K562 (cell line): ENCODE measurements around the gene CS. TPM values are rescaled to one million over a fixed set of nuclear protein-coding genes. Genes with fewer than 3 reads are reported as not detected.
A peak's percentile ranks its signal among the peaks of the same experiment; 100 is the strongest.

Experiments
- BCOR ChIP-seq: fragments of 450-650 bp; IDR thresholded peaks from 2 replicates; pipeline ENCODE4 v1.6.1; 2016
- CTBP1 ChIP-seq: fragments of 450-650 bp; IDR thresholded peaks from 2 replicates; pipeline ENCODE4 v1.6.1; 2016; ENCODE audit warnings: borderline replicate concordance
- GATA2 ChIP-seq: sonication (generic); formaldehyde crosslinking; IDR thresholded peaks from 2 replicates; pipeline ENCODE4 v1.4.0; 2020; ENCODE audit warnings: mild to moderate bottlenecking, missing genetic modification reagents
- HDAC6 ChIP-seq: IDR thresholded peaks from 2 replicates; pipeline ENCODE4 v1.6.1; 2012; ENCODE audit warnings: low read depth, mild to moderate bottlenecking, control low read depth, inconsistent platforms, low read length, moderate library complexity
- HMG20B ChIP-seq: fragments of 250-450 bp; sonication (Bioruptor Pico); IDR thresholded peaks from 2 replicates; pipeline ENCODE4 v1.5.0; 2021; ENCODE audit warnings: mild to moderate bottlenecking
- MAZ ChIP-seq, 2 experiments: fragments of 450-650 bp in 1 of 2; sonication (generic) in 1 of 2; formaldehyde crosslinking; IDR thresholded peaks in 1 of 2; conservative IDR thresholded peaks in 1 of 2; 2 replicates each; pipeline versions ENCODE4 v1.4.0 to v1.5.0; 2020; ENCODE audit warnings: mild to moderate bottlenecking in 1 of 2, missing genetic modification reagents in 1 of 2
- SETDB1 ChIP-seq: IDR thresholded peaks from one replicate; pipeline ENCODE4 v1.6.1; 2012; ENCODE audit warnings: low read length, control low read depth, inconsistent platforms
- TAF9B ChIP-seq: fragments of 450-650 bp; IDR thresholded peaks from 2 replicates; pipeline ENCODE4 v1.6.1; 2018; ENCODE audit warnings: mild to moderate bottlenecking; ENCODE audit not compliant: partially characterized antibody
- TCF7L2 ChIP-seq: fragments of 150-350 bp; IDR thresholded peaks from 2 replicates; pipeline ENCODE4 v1.6.1; 2016; ENCODE audit warnings: low read depth, mild to moderate bottlenecking, low read length, moderate library complexity
- XRCC4 ChIP-seq: IDR thresholded peaks from one replicate; pipeline ENCODE4 v1.6.1; 2011; ENCODE audit not compliant: insufficient read depth, insufficient read length; ENCODE audit errors: extremely low read depth
- ZNF24 ChIP-seq: fragments of 450-650 bp; IDR thresholded peaks from 2 replicates; pipeline ENCODE4 v1.6.1; 2016
- polyA plus RNA-seq, 8 experiments: library from polyadenylated mRNA; depleted of rRNA in 4 of 8; stranded (reverse) in 5 of 8; unstranded in 3 of 8; fragments of >200 nt; fragmentation: Nextera tagmentation in 2 of 8; fragmentation: Illumina TruSeq in 1 of 8; extraction: Ambion mirVana in 2 of 8; extraction: Trizol in 1 of 8; gene quantifications; 2 replicates each; pipeline versions ENCODE4 v1.2.1 to v1.2.3, GENCODE V29; 2011 to 2014; ENCODE audit warnings: inconsistent platforms in 1 of 8, missing spikeins in 1 of 8
- total RNA-seq, 7 experiments: library from RNA; depleted of rRNA in 6 of 7; stranded (reverse); fragments of >200 nt in 6 of 7; fragmentation: Illumina TruSeq in 2 of 7; extraction: Trizol in 2 of 7; gene quantifications; 2 replicates each; pipeline versions ENCODE4 v1.2.1 to v1.2.3, GENCODE V29; 2011 to 2021; ENCODE audit warnings: low replicate concordance in 1 of 7
- TF ChIP-seq, protein P1 (sequence below): fragments of 250-450 bp; sonication (Bioruptor Pico); IDR thresholded peaks from 2 replicates; pipeline ENCODE4 v1.9.0; 2021; ENCODE audit warnings: mild to moderate bottlenecking, inconsistent platforms
- TF ChIP-seq, protein P2 (sequence below): fragments of 250-450 bp; sonication (Bioruptor Pico); IDR thresholded peaks from 2 replicates; pipeline ENCODE4 v1.4.0; 2020; ENCODE audit warnings: mild to moderate bottlenecking, moderate library complexity, borderline replicate concordance
- TF ChIP-seq, protein P3 (sequence below), 2 experiments: fragments of 200-800 bp in 1 of 2; sonication (Bioruptor generic) in 1 of 2; sonication (generic) in 1 of 2; formaldehyde crosslinking in 1 of 2; IDR thresholded peaks in 1 of 2; conservative IDR thresholded peaks in 1 of 2; 2 replicates each; pipeline versions ENCODE4 v1.5.0 to v1.6.1; 2016 to 2020; ENCODE audit warnings: missing compliant biosample characterization in 1 of 2, missing genetic modification characterization in 1 of 2, missing genetic modification reagents in 1 of 2
- TF ChIP-seq, protein P4 (sequence below): fragments of 450-650 bp; IDR thresholded peaks from 2 replicates; pipeline ENCODE4 v1.6.1; 2016; ENCODE audit warnings: mild to moderate bottlenecking
- TF ChIP-seq, protein P5 (sequence below): fragments of 250-450 bp; sonication (Bioruptor Pico); IDR thresholded peaks from 2 replicates; pipeline ENCODE4 v1.5.0; 2020; ENCODE audit warnings: mild to moderate bottlenecking

Gene CS
- total and polyA plus RNA-seq, 9 of the 15 experiments (the other 6 are each of a cell fraction or from before 2014, with no cell fraction given), result 99.9 to 390 (median 149) TPM

DNA sequence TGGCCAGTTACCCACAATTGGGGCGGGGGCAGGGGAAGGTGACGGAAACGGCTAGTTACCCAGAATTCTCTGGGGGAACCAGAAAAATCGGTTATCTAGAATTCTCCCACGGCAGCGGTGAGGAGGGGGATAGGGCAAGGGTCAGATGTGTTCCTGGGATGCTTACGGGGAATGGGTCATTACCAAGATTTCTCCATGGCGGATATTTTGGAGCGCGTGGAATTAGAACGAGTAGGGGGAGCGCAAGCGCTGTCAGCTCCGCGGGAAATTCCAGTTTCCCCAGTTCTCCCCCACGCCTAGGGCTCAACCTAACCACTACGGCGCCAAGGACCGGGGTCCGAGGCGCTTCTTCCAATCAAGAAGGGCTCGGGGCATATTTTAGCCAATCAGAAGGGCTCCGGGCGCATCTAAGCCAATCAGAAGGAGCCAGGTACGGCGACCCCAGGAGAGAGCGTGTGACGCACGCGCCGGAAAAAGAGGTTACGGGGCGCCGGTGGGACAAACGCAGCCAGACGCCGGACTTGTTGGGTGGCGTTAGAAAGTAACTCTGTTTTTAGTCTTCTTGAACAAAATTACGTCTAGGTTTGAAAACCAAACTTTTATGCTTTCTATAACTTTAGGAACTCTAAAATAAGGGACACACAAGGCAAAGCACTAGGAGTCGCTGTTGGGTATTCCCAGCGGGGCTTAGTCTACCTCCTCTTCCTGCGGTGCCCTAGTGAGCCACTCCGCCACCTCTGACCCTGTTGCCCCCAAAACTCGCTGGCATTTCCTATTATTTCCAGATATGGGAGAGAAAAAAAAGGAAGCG lies 33.8 kb upstream of the CS start, which contains the start of gene PAN2 (continued):
- no peak for TF ChIP-seq HDAC6
- no peak for TF ChIP-seq HMG20B (CRISPR knock-in tag)
- TF ChIP-seq XRCC4, result no peak
- TF ChIP-seq, protein P1, sequence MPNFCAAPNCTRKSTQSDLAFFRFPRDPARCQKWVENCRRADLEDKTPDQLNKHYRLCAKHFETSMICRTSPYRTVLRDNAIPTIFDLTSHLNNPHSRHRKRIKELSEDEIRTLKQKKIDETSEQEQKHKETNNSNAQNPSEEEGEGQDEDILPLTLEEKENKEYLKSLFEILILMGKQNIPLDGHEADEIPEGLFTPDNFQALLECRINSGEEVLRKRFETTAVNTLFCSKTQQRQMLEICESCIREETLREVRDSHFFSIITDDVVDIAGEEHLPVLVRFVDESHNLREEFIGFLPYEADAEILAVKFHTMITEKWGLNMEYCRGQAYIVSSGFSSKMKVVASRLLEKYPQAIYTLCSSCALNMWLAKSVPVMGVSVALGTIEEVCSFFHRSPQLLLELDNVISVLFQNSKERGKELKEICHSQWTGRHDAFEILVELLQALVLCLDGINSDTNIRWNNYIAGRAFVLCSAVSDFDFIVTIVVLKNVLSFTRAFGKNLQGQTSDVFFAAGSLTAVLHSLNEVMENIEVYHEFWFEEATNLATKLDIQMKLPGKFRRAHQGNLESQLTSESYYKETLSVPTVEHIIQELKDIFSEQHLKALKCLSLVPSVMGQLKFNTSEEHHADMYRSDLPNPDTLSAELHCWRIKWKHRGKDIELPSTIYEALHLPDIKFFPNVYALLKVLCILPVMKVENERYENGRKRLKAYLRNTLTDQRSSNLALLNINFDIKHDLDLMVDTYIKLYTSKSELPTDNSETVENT (CRISPR knock-in tag), result 0 out of 2 replicates have a peak, but pooled peaks have one; percentile 53
- TF ChIP-seq BCOR, result no peak
- peak in 1 of 2 experiments; percentile 55; a peak in 2 of 4 replicates for TF ChIP-seq MAZ (CRISPR knock-in tag; conservative IDR thresholded peaks at IDR 0.05 in 1 of 2, IDR thresholded peaks at IDR 0.05 in 1 of 2)
- TF ChIP-seq SETDB1, result no peak
- TF ChIP-seq, protein P2, sequence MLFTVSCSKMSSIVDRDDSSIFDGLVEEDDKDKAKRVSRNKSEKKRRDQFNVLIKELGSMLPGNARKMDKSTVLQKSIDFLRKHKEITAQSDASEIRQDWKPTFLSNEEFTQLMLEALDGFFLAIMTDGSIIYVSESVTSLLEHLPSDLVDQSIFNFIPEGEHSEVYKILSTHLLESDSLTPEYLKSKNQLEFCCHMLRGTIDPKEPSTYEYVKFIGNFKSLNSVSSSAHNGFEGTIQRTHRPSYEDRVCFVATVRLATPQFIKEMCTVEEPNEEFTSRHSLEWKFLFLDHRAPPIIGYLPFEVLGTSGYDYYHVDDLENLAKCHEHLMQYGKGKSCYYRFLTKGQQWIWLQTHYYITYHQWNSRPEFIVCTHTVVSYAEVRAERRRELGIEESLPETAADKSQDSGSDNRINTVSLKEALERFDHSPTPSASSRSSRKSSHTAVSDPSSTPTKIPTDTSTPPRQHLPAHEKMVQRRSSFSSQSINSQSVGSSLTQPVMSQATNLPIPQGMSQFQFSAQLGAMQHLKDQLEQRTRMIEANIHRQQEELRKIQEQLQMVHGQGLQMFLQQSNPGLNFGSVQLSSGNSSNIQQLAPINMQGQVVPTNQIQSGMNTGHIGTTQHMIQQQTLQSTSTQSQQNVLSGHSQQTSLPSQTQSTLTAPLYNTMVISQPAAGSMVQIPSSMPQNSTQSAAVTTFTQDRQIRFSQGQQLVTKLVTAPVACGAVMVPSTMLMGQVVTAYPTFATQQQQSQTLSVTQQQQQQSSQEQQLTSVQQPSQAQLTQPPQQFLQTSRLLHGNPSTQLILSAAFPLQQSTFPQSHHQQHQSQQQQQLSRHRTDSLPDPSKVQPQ (CRISPR knock-in tag), result no peak
- TF ChIP-seq, protein P3, sequence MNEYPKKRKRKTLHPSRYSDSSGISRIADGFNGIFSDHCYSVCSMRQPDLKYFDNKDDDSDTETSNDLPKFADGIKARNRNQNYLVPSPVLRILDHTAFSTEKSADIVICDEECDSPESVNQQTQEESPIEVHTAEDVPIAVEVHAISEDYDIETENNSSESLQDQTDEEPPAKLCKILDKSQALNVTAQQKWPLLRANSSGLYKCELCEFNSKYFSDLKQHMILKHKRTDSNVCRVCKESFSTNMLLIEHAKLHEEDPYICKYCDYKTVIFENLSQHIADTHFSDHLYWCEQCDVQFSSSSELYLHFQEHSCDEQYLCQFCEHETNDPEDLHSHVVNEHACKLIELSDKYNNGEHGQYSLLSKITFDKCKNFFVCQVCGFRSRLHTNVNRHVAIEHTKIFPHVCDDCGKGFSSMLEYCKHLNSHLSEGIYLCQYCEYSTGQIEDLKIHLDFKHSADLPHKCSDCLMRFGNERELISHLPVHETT (CRISPR knock-in tag; conservative IDR thresholded peaks at IDR 0.05 in 1 of 2, IDR thresholded peaks at IDR 0.05 in 1 of 2), result peak in 1 of 2 experiments; percentile 91; a peak in 2 of 4 replicates
- TF ChIP-seq, protein P4, sequence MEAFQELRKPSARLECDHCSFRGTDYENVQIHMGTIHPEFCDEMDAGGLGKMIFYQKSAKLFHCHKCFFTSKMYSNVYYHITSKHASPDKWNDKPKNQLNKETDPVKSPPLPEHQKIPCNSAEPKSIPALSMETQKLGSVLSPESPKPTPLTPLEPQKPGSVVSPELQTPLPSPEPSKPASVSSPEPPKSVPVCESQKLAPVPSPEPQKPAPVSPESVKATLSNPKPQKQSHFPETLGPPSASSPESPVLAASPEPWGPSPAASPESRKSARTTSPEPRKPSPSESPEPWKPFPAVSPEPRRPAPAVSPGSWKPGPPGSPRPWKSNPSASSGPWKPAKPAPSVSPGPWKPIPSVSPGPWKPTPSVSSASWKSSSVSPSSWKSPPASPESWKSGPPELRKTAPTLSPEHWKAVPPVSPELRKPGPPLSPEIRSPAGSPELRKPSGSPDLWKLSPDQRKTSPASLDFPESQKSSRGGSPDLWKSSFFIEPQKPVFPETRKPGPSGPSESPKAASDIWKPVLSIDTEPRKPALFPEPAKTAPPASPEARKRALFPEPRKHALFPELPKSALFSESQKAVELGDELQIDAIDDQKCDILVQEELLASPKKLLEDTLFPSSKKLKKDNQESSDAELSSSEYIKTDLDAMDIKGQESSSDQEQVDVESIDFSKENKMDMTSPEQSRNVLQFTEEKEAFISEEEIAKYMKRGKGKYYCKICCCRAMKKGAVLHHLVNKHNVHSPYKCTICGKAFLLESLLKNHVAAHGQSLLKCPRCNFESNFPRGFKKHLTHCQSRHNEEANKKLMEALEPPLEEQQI, result 0 out of 2 replicates have a peak, but pooled peaks have one; percentile 9
- TF ChIP-seq TAF9B, result peak; percentile 83
- TF ChIP-seq ZNF24, result no peak
- TF ChIP-seq CTBP1, result no peak
- TF ChIP-seq, protein P5, sequence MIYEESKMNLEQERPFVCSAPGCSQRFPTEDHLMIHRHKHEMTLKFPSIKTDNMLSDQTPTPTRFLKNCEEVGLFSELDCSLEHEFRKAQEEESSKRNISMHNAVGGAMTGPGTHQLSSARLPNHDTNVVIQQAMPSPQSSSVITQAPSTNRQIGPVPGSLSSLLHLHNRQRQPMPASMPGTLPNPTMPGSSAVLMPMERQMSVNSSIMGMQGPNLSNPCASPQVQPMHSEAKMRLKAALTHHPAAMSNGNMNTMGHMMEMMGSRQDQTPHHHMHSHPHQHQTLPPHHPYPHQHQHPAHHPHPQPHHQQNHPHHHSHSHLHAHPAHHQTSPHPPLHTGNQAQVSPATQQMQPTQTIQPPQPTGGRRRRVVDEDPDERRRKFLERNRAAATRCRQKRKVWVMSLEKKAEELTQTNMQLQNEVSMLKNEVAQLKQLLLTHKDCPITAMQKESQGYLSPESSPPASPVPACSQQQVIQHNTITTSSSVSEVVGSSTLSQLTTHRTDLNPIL (CRISPR knock-in tag), result 0 out of 2 replicates have a peak, but pooled peaks have one; percentile 54
- TF ChIP-seq TCF7L2, result peak; percentile 59; the same call in 1 of the 2 replicates
- TF ChIP-seq GATA2 (CRISPR knock-in tag), result no peak
